Measurements from ENCODE around the gene EVA1A. TPM values are rescaled to one million over a fixed set of nuclear protein-coding genes. Genes with fewer than 3 reads are reported as not detected.

The EVA1A gene
- total RNA-seq, 1 experiment from 2014 or later, result 0.21 TPM

DNA sequence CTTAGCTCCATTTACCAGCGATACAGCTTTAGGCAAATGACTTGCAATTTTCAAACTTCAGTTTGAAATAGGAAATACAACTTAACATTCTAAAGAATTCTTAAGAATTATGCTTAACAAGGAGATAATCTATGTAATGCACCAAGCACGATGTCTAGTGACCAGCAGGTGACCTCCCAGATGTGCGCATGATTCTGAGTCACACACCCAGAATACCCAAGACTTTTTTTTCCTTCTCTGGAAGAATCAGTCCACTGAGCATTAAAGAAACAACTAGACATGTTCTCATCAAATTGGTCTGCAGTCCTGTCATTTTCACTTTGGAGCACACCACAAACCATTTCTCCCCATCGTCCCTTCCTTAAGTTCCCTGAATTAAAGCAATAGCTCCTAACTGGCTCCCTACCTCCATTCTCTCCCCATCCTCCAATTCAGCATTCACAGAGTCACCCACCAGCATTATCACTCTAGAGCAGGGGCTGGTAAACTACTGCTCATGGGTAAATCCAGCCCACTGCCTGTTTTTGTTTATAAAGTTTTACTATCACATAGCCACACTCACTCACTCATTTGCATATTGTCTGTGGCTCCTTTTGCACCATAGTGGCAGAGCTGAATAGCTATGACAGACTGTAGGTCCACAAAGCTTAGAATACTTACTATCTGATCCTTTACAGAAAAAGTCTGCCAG lies 13.2 kb downstream of the EVA1A start:
- TF ChIP-seq, protein P1, sequence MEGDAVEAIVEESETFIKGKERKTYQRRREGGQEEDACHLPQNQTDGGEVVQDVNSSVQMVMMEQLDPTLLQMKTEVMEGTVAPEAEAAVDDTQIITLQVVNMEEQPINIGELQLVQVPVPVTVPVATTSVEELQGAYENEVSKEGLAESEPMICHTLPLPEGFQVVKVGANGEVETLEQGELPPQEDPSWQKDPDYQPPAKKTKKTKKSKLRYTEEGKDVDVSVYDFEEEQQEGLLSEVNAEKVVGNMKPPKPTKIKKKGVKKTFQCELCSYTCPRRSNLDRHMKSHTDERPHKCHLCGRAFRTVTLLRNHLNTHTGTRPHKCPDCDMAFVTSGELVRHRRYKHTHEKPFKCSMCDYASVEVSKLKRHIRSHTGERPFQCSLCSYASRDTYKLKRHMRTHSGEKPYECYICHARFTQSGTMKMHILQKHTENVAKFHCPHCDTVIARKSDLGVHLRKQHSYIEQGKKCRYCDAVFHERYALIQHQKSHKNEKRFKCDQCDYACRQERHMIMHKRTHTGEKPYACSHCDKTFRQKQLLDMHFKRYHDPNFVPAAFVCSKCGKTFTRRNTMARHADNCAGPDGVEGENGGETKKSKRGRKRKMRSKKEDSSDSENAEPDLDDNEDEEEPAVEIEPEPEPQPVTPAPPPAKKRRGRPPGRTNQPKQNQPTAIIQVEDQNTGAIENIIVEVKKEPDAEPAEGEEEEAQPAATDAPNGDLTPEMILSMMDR (IDR thresholded peaks at IDR 0.05), result no peak
- TF ChIP-seq SIN3A (IDR thresholded peaks at IDR 0.05; ENCODE audit: borderline replicate concordance, insufficient read depth, low read depth, low read length) (no peak), TCF7L2 (IDR thresholded peaks at IDR 0.05; ENCODE audit: low read depth, low read length) (no peak), POLR2AphosphoS5 (IDR thresholded peaks at IDR 0.05; ENCODE audit: low read depth, low read length) (no peak)
- TF ChIP-seq, protein P2, sequence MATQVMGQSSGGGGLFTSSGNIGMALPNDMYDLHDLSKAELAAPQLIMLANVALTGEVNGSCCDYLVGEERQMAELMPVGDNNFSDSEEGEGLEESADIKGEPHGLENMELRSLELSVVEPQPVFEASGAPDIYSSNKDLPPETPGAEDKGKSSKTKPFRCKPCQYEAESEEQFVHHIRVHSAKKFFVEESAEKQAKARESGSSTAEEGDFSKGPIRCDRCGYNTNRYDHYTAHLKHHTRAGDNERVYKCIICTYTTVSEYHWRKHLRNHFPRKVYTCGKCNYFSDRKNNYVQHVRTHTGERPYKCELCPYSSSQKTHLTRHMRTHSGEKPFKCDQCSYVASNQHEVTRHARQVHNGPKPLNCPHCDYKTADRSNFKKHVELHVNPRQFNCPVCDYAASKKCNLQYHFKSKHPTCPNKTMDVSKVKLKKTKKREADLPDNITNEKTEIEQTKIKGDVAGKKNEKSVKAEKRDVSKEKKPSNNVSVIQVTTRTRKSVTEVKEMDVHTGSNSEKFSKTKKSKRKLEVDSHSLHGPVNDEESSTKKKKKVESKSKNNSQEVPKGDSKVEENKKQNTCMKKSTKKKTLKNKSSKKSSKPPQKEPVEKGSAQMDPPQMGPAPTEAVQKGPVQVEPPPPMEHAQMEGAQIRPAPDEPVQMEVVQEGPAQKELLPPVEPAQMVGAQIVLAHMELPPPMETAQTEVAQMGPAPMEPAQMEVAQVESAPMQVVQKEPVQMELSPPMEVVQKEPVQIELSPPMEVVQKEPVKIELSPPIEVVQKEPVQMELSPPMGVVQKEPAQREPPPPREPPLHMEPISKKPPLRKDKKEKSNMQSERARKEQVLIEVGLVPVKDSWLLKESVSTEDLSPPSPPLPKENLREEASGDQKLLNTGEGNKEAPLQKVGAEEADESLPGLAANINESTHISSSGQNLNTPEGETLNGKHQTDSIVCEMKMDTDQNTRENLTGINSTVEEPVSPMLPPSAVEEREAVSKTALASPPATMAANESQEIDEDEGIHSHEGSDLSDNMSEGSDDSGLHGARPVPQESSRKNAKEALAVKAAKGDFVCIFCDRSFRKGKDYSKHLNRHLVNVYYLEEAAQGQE (IDR thresholded peaks at IDR 0.05; ENCODE audit: insufficient read depth in 1 of 2, low read depth in 2 of 2, low read length in 1 of 2), result no peak
- DNase-seq (ENCODE audit: low read depth, low spot score), result no peak
- ChIA-PET POLR2A (no interaction called here), CTCF (no interaction called here)
- no peaks in the 10 kb centered on the region; the same call in 1 of the 2 replicates for H3K27me3 ChIP-seq (ENCODE audit: control insufficient read depth, insufficient read depth, low read length)
- ATAC-seq, result no peak
- intact Hi-C loops (cut with micrococcal nuclease; ENCODE audit: unreplicated experiment), result no loop called here
- no TSS peak for BruUV-seq (replicated peaks)
- no peaks in the 10 kb centered on the region for H3K9me3 ChIP-seq (ENCODE audit: control insufficient read depth, insufficient read depth, low read depth, low read length)
- H3K4me1 ChIP-seq (ENCODE audit: control insufficient read depth, insufficient read depth, low read length), result no peaks in the 10 kb centered on the region
- H3K27ac ChIP-seq (ENCODE audit: low read length), result no peak overlapping the region
- no peaks in the 10 kb centered on the region for H3K36me3 ChIP-seq (ENCODE audit: control insufficient read depth, insufficient read depth, low read length)
- no peak overlapping the region for H3K4me3 ChIP-seq (ENCODE audit: low read depth in 2 of 2, low read length in 2 of 2)
- in situ Hi-C loops (cut with HindIII; ENCODE audit: low pct_unique_long_range_greater_than_20kb, low sequenced_read_pairs), result no loop called here

DNA sequence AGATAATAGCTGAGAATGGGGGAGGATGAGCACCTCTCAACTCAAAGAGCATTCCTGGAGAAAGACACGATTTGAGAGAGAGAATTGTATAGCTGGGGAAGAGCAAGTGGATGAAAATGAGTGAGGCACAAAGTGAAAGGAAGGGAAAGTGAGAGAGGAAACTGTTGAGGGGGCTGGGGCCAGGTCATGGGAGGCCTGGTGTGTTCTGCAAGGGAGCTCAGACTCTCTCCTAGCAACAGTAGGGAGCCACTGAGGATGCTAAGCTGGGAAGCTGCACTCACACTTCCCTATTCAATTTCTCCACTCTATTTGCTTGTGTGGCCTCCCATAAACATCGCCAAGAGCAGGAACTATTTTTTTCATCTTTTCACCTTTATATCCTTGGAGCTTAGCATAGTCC lies 14.8 kb downstream of the EVA1A start:
- Histone ChIP-seq H3K27me3 (ENCODE audit: control insufficient read depth, insufficient read depth, low read length) (no peaks in the 10 kb centered on the region; the same call in 1 of the 2 replicates), H3K9me3 (ENCODE audit: control insufficient read depth, insufficient read depth, low read depth, low read length) (no peaks in the 10 kb centered on the region), H3K4me3 (ENCODE audit: low read depth in 2 of 2, low read length in 2 of 2) (no peak overlapping the region), H3K36me3 (ENCODE audit: control insufficient read depth, insufficient read depth, low read length) (no peaks in the 10 kb centered on the region), H3K4me1 (ENCODE audit: control insufficient read depth, insufficient read depth, low read length) (no peaks in the 10 kb centered on the region), H3K27ac (ENCODE audit: low read length) (no peak overlapping the region)
- TF ChIP-seq, protein P2 (IDR thresholded peaks at IDR 0.05; ENCODE audit: insufficient read depth in 1 of 2, low read depth in 2 of 2, low read length in 1 of 2), result no peak
- TF ChIP-seq, protein P1 (IDR thresholded peaks at IDR 0.05), result no peak
- no peak for TF ChIP-seq SIN3A (IDR thresholded peaks at IDR 0.05; ENCODE audit: borderline replicate concordance, insufficient read depth, low read depth, low read length)
- no peak for TF ChIP-seq POLR2AphosphoS5 (IDR thresholded peaks at IDR 0.05; ENCODE audit: low read depth, low read length)
- no peak for TF ChIP-seq TCF7L2 (IDR thresholded peaks at IDR 0.05; ENCODE audit: low read depth, low read length)
- intact Hi-C loops (cut with micrococcal nuclease; ENCODE audit: unreplicated experiment), result no loop called here
- CTCF ChIA-PET, result no interaction called here
- no peak for ATAC-seq
- in situ Hi-C loops (cut with HindIII; ENCODE audit: low pct_unique_long_range_greater_than_20kb, low sequenced_read_pairs), result no loop called here
- no peak for DNase-seq (ENCODE audit: low read depth, low spot score)
- POLR2A ChIA-PET, result no interaction called here
- no TSS peak for BruUV-seq (replicated peaks)

All from Panc1 (cell line).